HEK293 (cell line): ENCODE data around the gene ZPLD1.

Experiments used
- HOXC10 ChIP-seq: sonication (generic); formaldehyde crosslinking; IDR thresholded peaks from 2 replicates; pipeline ENCODE4 v1.8.1; 2023; ENCODE audit warnings: mild to moderate bottlenecking, missing genetic modification reagents
- ZNF274 ChIP-seq, 2 experiments: fragments of 200-500 bp in 1 of 2; fragments of 450-650 bp in 1 of 2; sonication (Bioruptor generic) in 1 of 2; formaldehyde crosslinking in 1 of 2; IDR thresholded peaks; 2 replicates each; pipeline versions ENCODE4 v1.5.1 to v1.6.1; 2014 to 2016; ENCODE audit warnings: borderline replicate concordance in 1 of 2, inconsistent platforms in 1 of 2, low read length in 1 of 2, missing biosample characterization in 1 of 2, missing genetic modification characterization in 1 of 2
- ZNF660 ChIP-seq: fragments of 450-650 bp; IDR thresholded peaks from 2 replicates; pipeline ENCODE4 v1.5.1; 2018; ENCODE audit warnings: missing biosample characterization, mild to moderate bottlenecking, missing genetic modification characterization

GRCh38 chr3:102464261-102464660 is 29.4 kb downstream of the ZPLD1 start:
- TF ChIP-seq HOXC10 (no peak), ZNF660 (tag by site-specific recombination) (no peak), ZNF274 (IDR thresholded peaks at IDR 0.05; ENCODE audit: low read length) (no peak), ZNF274 (tag by site-specific recombination; IDR thresholded peaks at IDR 0.05; ENCODE audit: borderline replicate concordance) (no peak)
